Epidermal melanocyte (primary cell): ENCODE measurements around the gene MTFR1L.

Source experiments
- DNase-seq: peaks from one replicate; pipeline ENCODE4 v3.0.0; 2011; ENCODE audit warnings: low spot score; ENCODE audit not compliant: insufficient read length

Gene MTFR1L

GRCh38 chr1:25819491-25820246 lies at the start of gene MTFR1L:
TSS of gene MTFR1L (plus strand) at chr1:25819954. CDS start at chr1:25823105, 3,151 bp downstream.
- DNase-seq: peak; percentile 91

GRCh38 chr1:25770541-25771220 lies 49.1 kb upstream of the MTFR1L start:
- no peak for DNase-seq

- DNase-seq: no peak
Measured at GRCh38 chr1:25771221-25772114, 48.3 kb upstream of the MTFR1L start.

- DNase-seq: no peak
Measured at GRCh38 chr1:25772164-25772563, 47.6 kb upstream of the MTFR1L start.

GRCh38 chr1:25772692-25773245 lies 47.0 kb upstream of the MTFR1L start:
- DNase-seq: no peak

- peak; percentile 72 for DNase-seq
Measured at GRCh38 chr1:25773441-25774125, 46.2 kb upstream of the MTFR1L start.

GRCh38 chr1:25774206-25774803 lies 45.4 kb upstream of the MTFR1L start:
- DNase-seq: no peak

GRCh38 chr1:25774921-25775771 lies 44.6 kb upstream of the MTFR1L start:
- DNase-seq: no peak

- no peak for DNase-seq
Measured at GRCh38 chr1:25779388-25779787, 40.4 kb upstream of the MTFR1L start.

GRCh38 chr1:25779894-25780293 lies 39.9 kb upstream of the MTFR1L start:
- no peak for DNase-seq

GRCh38 chr1:25780318-25781129 lies 39.2 kb upstream of the MTFR1L start:
- no peak for DNase-seq

- no peak for DNase-seq
Measured at GRCh38 chr1:25781130-25781433, 38.7 kb upstream of the MTFR1L start.

- no peak for DNase-seq
Measured at GRCh38 chr1:25782608-25783201, 37.0 kb upstream of the MTFR1L start.

GRCh38 chr1:25784575-25785051 lies 35.1 kb upstream of the MTFR1L start:
- no peak for DNase-seq

- DNase-seq: no peak
Measured at GRCh38 chr1:25785333-25786067, 34.3 kb upstream of the MTFR1L start.

GRCh38 chr1:25786887-25787759 lies 32.6 kb upstream of the MTFR1L start:
- no peak for DNase-seq

GRCh38 chr1:25787760-25788166 lies 32.0 kb upstream of the MTFR1L start:
- no peak for DNase-seq
